K562 (cell line): ENCODE measurements around the gene ENG. TPM values are rescaled to one million over a fixed set of nuclear protein-coding genes. Genes with fewer than 3 reads are reported as not detected.

Experiments
- BDP1 ChIP-seq: IDR thresholded peaks from 3 replicates; pipeline ENCODE4 v1.6.1; 2011; ENCODE audit not compliant: insufficient read length, insufficient read depth
- BMI1 ChIP-seq: fragments of 150-350 bp; IDR thresholded peaks from 2 replicates; pipeline ENCODE4 v1.6.1; 2014; ENCODE audit warnings: low read length
- BRD4 ChIP-seq: fragments of 200-600 bp; sonication (generic); IDR thresholded peaks from 2 replicates; pipeline ENCODE4 v1.6.1; 2017; ENCODE audit warnings: inconsistent platforms
- CBX1 ChIP-seq: sonication (generic); IDR thresholded peaks from 2 replicates; pipeline ENCODE4 v1.6.1; 2016; ENCODE audit warnings: antibody characterized with exemption, low read depth, mild to moderate bottlenecking
- CHD4 ChIP-seq: fragments of 200-600 bp; sonication (generic); IDR thresholded peaks from 3 replicates; pipeline ENCODE4 v1.6.1; 2012; ENCODE audit warnings: low read depth, mild to moderate bottlenecking, mixed read lengths, low read length, inconsistent platforms; ENCODE audit not compliant: insufficient read depth, insufficient replicate concordance, poor library complexity, severe bottlenecking
- HDAC6 ChIP-seq: IDR thresholded peaks from 2 replicates; pipeline ENCODE4 v1.6.1; 2012; ENCODE audit warnings: low read depth, mild to moderate bottlenecking, control low read depth, inconsistent platforms, low read length, moderate library complexity
- MED1 ChIP-seq: sonication (generic); formaldehyde crosslinking; IDR thresholded peaks from 2 replicates; pipeline ENCODE4 v1.8.1; 2023; ENCODE audit warnings: missing genetic modification reagents, borderline replicate concordance
- NFATC3 ChIP-seq: fragments of 450-650 bp; IDR thresholded peaks from 2 replicates; pipeline ENCODE4 v1.6.1; 2017; ENCODE audit warnings: mild to moderate bottlenecking
- RBM17 ChIP-seq: fragments of 200-400 bp; formaldehyde crosslinking; IDR thresholded peaks from 2 replicates; pipeline ENCODE4 v1.6.1; 2017; ENCODE audit warnings: low read depth, mild to moderate bottlenecking, low read length, borderline replicate concordance
- SAFB ChIP-seq: fragments of 200-400 bp; formaldehyde crosslinking; IDR thresholded peaks from 2 replicates; pipeline ENCODE4 v1.6.1; 2017; ENCODE audit warnings: low read depth, low read length, borderline replicate concordance
- TRIM28 ChIP-seq: fragments of 450-650 bp; IDR thresholded peaks from 2 replicates; pipeline ENCODE4 v1.6.1; 2017
- ZNF197 ChIP-seq: fragments of 200-800 bp; sonication (Bioruptor generic); IDR thresholded peaks from 2 replicates; pipeline ENCODE4 v1.6.1; 2016; ENCODE audit warnings: low read depth, missing genetic modification characterization, missing compliant biosample characterization
- ZNF436 ChIP-seq: fragments of 250-450, 450-650 bp; sonication (Bioruptor Pico); formaldehyde crosslinking; IDR thresholded peaks from 2 replicates; pipeline ENCODE4 v1.7.0; 2020; ENCODE audit warnings: mild to moderate bottlenecking
- ZNF695 ChIP-seq: fragments of 450-650 bp; formaldehyde crosslinking; IDR thresholded peaks from 2 replicates; pipeline ENCODE4 v1.4.0; 2020; ENCODE audit warnings: mild to moderate bottlenecking, moderate library complexity
- polyA plus RNA-seq, 8 experiments: library from polyadenylated mRNA; depleted of rRNA in 4 of 8; stranded (reverse) in 5 of 8; unstranded in 3 of 8; fragments of >200 nt; fragmentation: Nextera tagmentation in 2 of 8; fragmentation: Illumina TruSeq in 1 of 8; extraction: Ambion mirVana in 2 of 8; extraction: Trizol in 1 of 8; gene quantifications; 2 replicates each; pipeline versions ENCODE4 v1.2.1 to v1.2.3, GENCODE V29; 2011 to 2014; ENCODE audit warnings: inconsistent platforms in 1 of 8, missing spikeins in 1 of 8
- total RNA-seq, 7 experiments: library from RNA; depleted of rRNA in 6 of 7; stranded (reverse); fragments of >200 nt in 6 of 7; fragmentation: Illumina TruSeq in 2 of 7; extraction: Trizol in 2 of 7; gene quantifications; 2 replicates each; pipeline versions ENCODE4 v1.2.1 to v1.2.3, GENCODE V29; 2011 to 2021; ENCODE audit warnings: low replicate concordance in 1 of 7
- TF ChIP-seq, protein P1 (sequence below): fragments of 450-650 bp; IDR thresholded peaks from 2 replicates; pipeline ENCODE4 v1.6.1; 2017; ENCODE audit warnings: antibody characterized with exemption, mild to moderate bottlenecking
- TF ChIP-seq, protein P2 (sequence below): fragments of 450-650 bp; formaldehyde crosslinking; IDR thresholded peaks from 2 replicates; pipeline ENCODE4 v1.4.0; 2020; ENCODE audit warnings: mild to moderate bottlenecking
- TF ChIP-seq, protein P3 (sequence below): sonication (generic); formaldehyde crosslinking; IDR thresholded peaks from 2 replicates; pipeline ENCODE4 v1.9.0; 2022; ENCODE audit warnings: mild to moderate bottlenecking, missing genetic modification reagents
- TF ChIP-seq, protein P4 (sequence below): fragments of 450-650 bp; IDR thresholded peaks from 2 replicates; pipeline ENCODE4 v1.6.1; 2016
- TF ChIP-seq, protein P5 (sequence below), 2 experiments: IDR thresholded peaks; 2 replicates each; pipeline ENCODE4 v1.6.1; 2012; ENCODE audit warnings: improper control_type of control experiment in 2 of 2, low read depth in 2 of 2, low read length in 2 of 2, borderline replicate concordance in 1 of 2

ENG gene
- total and polyA plus RNA-seq, 9 of the 15 experiments (the other 6 are each of a cell fraction or from before 2014, with no cell fraction given) = 0.04 to 0.40 (median 0.14) TPM; not detected in 1

DNA sequence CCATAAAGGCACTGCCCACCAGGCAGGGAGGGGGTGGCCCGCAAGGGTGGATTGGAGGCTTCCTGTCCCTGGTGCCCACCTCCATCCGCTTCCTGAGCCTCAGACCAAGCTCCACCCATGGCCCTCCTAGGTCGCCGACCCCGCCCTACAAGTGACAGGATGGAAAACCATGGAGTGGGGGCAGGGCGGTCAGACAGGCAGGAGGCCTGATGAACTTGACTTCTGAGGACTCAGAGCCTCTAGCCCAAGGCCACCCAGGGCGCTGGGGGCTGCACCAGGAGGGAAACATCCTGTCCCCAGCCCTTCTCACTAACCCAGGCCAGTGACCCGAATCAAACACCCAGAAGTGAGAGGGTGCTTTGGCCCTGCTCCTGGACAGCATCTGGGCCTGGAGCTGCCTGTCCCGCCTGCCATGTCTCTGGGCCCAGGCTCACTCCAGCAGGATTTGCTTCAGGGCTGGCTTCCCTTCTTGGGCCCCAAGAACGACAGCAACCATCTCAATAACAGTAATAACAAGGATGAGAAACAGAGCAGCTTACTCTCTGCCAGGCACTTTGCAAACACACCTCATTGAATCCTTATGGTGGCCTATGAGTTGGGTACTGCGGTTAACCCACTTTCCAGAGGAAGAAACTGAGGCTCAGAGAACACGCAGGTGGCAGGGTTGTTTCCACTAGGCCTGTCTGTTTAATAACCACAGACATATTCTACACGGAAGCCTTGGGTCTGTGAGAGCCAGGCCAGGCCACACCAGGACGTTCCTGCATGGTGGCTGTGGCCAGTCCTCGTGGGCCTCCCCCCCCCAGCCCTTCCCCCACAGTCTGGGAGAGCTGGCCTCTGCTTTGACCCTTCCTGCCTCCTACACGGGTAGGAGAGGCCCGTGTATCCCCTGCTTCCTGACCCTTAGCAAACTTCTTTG lies 49.4 kb upstream of the ENG start (continued):
- TF ChIP-seq ZNF436 (CRISPR knock-in tag) = no peak
- TF ChIP-seq, protein P1, sequence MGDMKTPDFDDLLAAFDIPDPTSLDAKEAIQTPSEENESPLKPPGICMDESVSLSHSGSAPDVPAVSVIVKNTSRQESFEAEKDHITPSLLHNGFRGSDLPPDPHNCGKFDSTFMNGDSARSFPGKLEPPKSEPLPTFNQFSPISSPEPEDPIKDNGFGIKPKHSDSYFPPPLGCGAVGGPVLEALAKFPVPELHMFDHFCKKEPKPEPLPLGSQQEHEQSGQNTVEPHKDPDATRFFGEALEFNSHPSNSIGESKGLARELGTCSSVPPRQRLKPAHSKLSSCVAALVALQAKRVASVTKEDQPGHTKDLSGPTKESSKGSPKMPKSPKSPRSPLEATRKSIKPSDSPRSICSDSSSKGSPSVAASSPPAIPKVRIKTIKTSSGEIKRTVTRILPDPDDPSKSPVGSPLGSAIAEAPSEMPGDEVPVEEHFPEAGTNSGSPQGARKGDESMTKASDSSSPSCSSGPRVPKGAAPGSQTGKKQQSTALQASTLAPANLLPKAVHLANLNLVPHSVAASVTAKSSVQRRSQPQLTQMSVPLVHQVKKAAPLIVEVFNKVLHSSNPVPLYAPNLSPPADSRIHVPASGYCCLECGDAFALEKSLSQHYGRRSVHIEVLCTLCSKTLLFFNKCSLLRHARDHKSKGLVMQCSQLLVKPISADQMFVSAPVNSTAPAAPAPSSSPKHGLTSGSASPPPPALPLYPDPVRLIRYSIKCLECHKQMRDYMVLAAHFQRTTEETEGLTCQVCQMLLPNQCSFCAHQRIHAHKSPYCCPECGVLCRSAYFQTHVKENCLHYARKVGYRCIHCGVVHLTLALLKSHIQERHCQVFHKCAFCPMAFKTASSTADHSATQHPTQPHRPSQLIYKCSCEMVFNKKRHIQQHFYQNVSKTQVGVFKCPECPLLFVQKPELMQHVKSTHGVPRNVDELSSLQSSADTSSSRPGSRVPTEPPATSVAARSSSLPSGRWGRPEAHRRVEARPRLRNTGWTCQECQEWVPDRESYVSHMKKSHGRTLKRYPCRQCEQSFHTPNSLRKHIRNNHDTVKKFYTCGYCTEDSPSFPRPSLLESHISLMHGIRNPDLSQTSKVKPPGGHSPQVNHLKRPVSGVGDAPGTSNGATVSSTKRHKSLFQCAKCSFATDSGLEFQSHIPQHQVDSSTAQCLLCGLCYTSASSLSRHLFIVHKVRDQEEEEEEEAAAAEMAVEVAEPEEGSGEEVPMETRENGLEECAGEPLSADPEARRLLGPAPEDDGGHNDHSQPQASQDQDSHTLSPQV = peak; percentile 88
- no peak for TF ChIP-seq HDAC6
- TF ChIP-seq, protein P2, sequence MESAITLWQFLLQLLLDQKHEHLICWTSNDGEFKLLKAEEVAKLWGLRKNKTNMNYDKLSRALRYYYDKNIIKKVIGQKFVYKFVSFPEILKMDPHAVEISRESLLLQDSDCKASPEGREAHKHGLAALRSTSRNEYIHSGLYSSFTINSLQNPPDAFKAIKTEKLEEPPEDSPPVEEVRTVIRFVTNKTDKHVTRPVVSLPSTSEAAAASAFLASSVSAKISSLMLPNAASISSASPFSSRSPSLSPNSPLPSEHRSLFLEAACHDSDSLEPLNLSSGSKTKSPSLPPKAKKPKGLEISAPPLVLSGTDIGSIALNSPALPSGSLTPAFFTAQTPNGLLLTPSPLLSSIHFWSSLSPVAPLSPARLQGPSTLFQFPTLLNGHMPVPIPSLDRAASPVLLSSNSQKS (CRISPR knock-in tag) = no peak
- TF ChIP-seq BMI1 = no peak
- TF ChIP-seq, protein P3, sequence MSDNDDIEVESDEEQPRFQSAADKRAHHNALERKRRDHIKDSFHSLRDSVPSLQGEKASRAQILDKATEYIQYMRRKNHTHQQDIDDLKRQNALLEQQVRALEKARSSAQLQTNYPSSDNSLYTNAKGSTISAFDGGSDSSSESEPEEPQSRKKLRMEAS (CRISPR knock-in tag) = peak; percentile 12; the same call in 1 of the 2 replicates
- no peak for TF ChIP-seq BDP1
- TF ChIP-seq NFATC3 = no peak
- no peak for TF ChIP-seq MED1
- no peak for TF ChIP-seq ZNF197 (CRISPR knock-in tag)
- TF ChIP-seq, protein P4, sequence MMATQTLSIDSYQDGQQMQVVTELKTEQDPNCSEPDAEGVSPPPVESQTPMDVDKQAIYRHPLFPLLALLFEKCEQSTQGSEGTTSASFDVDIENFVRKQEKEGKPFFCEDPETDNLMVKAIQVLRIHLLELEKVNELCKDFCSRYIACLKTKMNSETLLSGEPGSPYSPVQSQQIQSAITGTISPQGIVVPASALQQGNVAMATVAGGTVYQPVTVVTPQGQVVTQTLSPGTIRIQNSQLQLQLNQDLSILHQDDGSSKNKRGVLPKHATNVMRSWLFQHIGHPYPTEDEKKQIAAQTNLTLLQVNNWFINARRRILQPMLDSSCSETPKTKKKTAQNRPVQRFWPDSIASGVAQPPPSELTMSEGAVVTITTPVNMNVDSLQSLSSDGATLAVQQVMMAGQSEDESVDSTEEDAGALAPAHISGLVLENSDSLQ = peak; percentile 81
- no peak for TF ChIP-seq CHD4
- TF ChIP-seq SAFB = no peak
- TF ChIP-seq RBM17 = no peak
- no peak for TF ChIP-seq ZNF695 (CRISPR knock-in tag)
- TF ChIP-seq CBX1 = no peak
- TF ChIP-seq, protein P5, sequence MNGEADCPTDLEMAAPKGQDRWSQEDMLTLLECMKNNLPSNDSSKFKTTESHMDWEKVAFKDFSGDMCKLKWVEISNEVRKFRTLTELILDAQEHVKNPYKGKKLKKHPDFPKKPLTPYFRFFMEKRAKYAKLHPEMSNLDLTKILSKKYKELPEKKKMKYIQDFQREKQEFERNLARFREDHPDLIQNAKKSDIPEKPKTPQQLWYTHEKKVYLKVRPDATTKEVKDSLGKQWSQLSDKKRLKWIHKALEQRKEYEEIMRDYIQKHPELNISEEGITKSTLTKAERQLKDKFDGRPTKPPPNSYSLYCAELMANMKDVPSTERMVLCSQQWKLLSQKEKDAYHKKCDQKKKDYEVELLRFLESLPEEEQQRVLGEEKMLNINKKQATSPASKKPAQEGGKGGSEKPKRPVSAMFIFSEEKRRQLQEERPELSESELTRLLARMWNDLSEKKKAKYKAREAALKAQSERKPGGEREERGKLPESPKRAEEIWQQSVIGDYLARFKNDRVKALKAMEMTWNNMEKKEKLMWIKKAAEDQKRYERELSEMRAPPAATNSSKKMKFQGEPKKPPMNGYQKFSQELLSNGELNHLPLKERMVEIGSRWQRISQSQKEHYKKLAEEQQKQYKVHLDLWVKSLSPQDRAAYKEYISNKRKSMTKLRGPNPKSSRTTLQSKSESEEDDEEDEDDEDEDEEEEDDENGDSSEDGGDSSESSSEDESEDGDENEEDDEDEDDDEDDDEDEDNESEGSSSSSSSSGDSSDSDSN (IDR thresholded peaks at IDR 0.05; ENCODE audit: borderline replicate concordance in 1 of 2, low read depth in 2 of 2, low read length in 2 of 2) = no peak
- no peak for TF ChIP-seq BRD4
- no peak for TF ChIP-seq TRIM28
